Fibroblast of pulmonary artery (primary cell): ENCODE measurements around the gene OSBPL5.

Experiments
- DNase-seq: peaks from one replicate; pipeline ENCODE4 v3.0.0-alpha.2; 2010; ENCODE audit warnings: low read depth
- H3K4me3 ChIP-seq: replicated peaks from 2 replicates; pipeline ENCODE4 v1.5.1; 2011; ENCODE audit warnings: low read depth, mild to moderate bottlenecking, control low read depth, low read length, moderate library complexity
- CTCF ChIP-seq: IDR thresholded peaks from 2 replicates; pipeline ENCODE4 v1.5.1; 2011; ENCODE audit warnings: mild to moderate bottlenecking, control low read depth, low read length, inconsistent platforms; ENCODE audit errors: missing control alignments

Gene OSBPL5

GRCh38 chr11:3126901-3127691 is 38.0 kb downstream of the OSBPL5 start:
- H3K4me3 ChIP-seq: no peak overlapping the region
- no peak for TF ChIP-seq CTCF
- DNase-seq: no peak

GRCh38 chr11:3126207-3126865 is 38.8 kb downstream of the OSBPL5 start:
- no peak overlapping the region for H3K4me3 ChIP-seq
- DNase-seq: no peak
- no peak for TF ChIP-seq CTCF

- no peak for DNase-seq
- TF ChIP-seq CTCF: no peak
- no peak overlapping the region for H3K4me3 ChIP-seq
Observed at GRCh38 chr11:3124821-3125220, 40.3 kb downstream of the OSBPL5 start.

- TF ChIP-seq CTCF: no peak
- DNase-seq: peak; percentile 96
- no peak overlapping the region for H3K4me3 ChIP-seq
Observed at GRCh38 chr11:3123761-3124733, 41.1 kb downstream of the OSBPL5 start.

GRCh38 chr11:3123305-3123704 is 41.8 kb downstream of the OSBPL5 start:
- TF ChIP-seq CTCF: no peak
- H3K4me3 ChIP-seq: no peak overlapping the region
- DNase-seq: no peak

- no peak for TF ChIP-seq CTCF
- DNase-seq: no peak
Observed at GRCh38 chr11:3122775-3123201, 42.3 kb downstream of the OSBPL5 start.

More at GRCh38 chr11:3122775-3123201, 42.3 kb downstream of the OSBPL5 start:
- no peak overlapping the region for H3K4me3 ChIP-seq
